HUES64 (cell line): Measurements from ENCODE around the gene ST6GALNAC1.
"Not testable (repeated sequence)": the region's sequence is repeated elsewhere in the genome, so short reads cannot be mapped to it uniquely, and the experiment has no call there.

Experiments used
- H3K27ac ChIP-seq: 2 replicates; pipeline ENCODE4 v1.7.0; 2013; ENCODE audit warnings: low read depth, low read length, inconsistent platforms
- H3K27me3 ChIP-seq: 2 replicates; pipeline ENCODE4 v1.6.1; 2013; ENCODE audit warnings: mild to moderate bottlenecking, low read length; ENCODE audit not compliant: insufficient read depth
- H3K36me3 ChIP-seq: 2 replicates; pipeline ENCODE4 v1.6.1; 2013; ENCODE audit warnings: mild to moderate bottlenecking, low read length; ENCODE audit not compliant: insufficient read depth
- H3K4me1 ChIP-seq: 2 replicates; pipeline ENCODE4 v1.6.1; 2013; ENCODE audit warnings: mild to moderate bottlenecking, low read length, moderate library complexity; ENCODE audit not compliant: insufficient read depth
- H3K4me3 ChIP-seq: 2 replicates; pipeline ENCODE4 v1.5.1; 2013; ENCODE audit warnings: mild to moderate bottlenecking, low read length, moderate library complexity
- H3K9ac ChIP-seq: 2 replicates; pipeline ENCODE4 v1.6.1; 2013; ENCODE audit warnings: mild to moderate bottlenecking, low read depth, low read length
- H3K9me3 ChIP-seq: 2 replicates; pipeline ENCODE4 v1.6.1; 2013; ENCODE audit warnings: low read depth, low read length; ENCODE audit not compliant: insufficient read depth
- WGBS: fragments of 150-250, 120-280 bp; methylation state at CpG from one replicate; pipeline ENCODE4 v1.1.7; 2013; ENCODE audit warnings: missing lambda C conversion rate; 5-methylcytosine and 5-hydroxymethylcytosine counted together

The ST6GALNAC1 gene

GRCh38 chr17:76638263-76638662, 5.3 kb downstream of the ST6GALNAC1 start:
- no peak overlapping the region for H3K9ac ChIP-seq

GRCh38 chr17:76636486-76637206, 6.9 kb downstream of the ST6GALNAC1 start:
- H3K27me3 ChIP-seq, H3K27ac ChIP-seq, H3K9me3 ChIP-seq, H3K36me3 ChIP-seq, H3K4me3 ChIP-seq, H3K9ac ChIP-seq: not testable (repeated sequence)
- WGBS, result 89% methylated on average over 20 of the region's 27 CpGs
- peaks cover 24% of the 10 kb centered on the region for H3K4me1 ChIP-seq

More at GRCh38 chr17:76638263-76638662, 5.3 kb downstream of the ST6GALNAC1 start:
- Histone ChIP-seq H3K27me3 (no peaks in the 10 kb centered on the region), H3K36me3 (no peaks in the 10 kb centered on the region), H3K27ac (no peak overlapping the region), H3K4me3 (no peak overlapping the region), H3K9me3 (no peaks in the 10 kb centered on the region), H3K4me1 (peaks cover 19% of the 10 kb centered on the region)
- 95% methylated on average over 8 of the region's 10 CpGs for WGBS

- Histone ChIP-seq H3K27me3 (no peaks in the 10 kb centered on the region), H3K27ac (no peak overlapping the region)
- 96% methylated on average over 7 of the region's 8 CpGs for WGBS
Observed at GRCh38 chr17:76635659-76636360, 7.7 kb downstream of the ST6GALNAC1 start.

GRCh38 chr17:76635039-76635438, 8.5 kb downstream of the ST6GALNAC1 start:
- no peak overlapping the region for H3K4me3 ChIP-seq
- no peaks in the 10 kb centered on the region for H3K9me3 ChIP-seq
- peaks cover 17% of the 10 kb centered on the region for H3K4me1 ChIP-seq
- H3K36me3 ChIP-seq, result no peaks in the 10 kb centered on the region
- H3K9ac ChIP-seq, result no peak overlapping the region
- 95% methylated on average over 5 of the region's 5 CpGs for WGBS
- H3K27me3 ChIP-seq, result no peaks in the 10 kb centered on the region
- no peak overlapping the region for H3K27ac ChIP-seq

More at GRCh38 chr17:76635659-76636360, 7.7 kb downstream of the ST6GALNAC1 start:
- Histone ChIP-seq H3K4me3 (no peak overlapping the region), H3K9ac (no peak overlapping the region), H3K9me3 (no peaks in the 10 kb centered on the region), H3K36me3 (no peaks in the 10 kb centered on the region), H3K4me1 (peaks cover 17% of the 10 kb centered on the region)

- no peaks in the 10 kb centered on the region for H3K27me3 ChIP-seq
- H3K27ac ChIP-seq, result no peak overlapping the region
- H3K36me3 ChIP-seq, result no peaks in the 10 kb centered on the region
- H3K9me3 ChIP-seq, result no peaks in the 10 kb centered on the region
- H3K9ac ChIP-seq, result no peak overlapping the region
- WGBS, result 93% methylated on average over 14 of the region's 14 CpGs
- H3K4me3 ChIP-seq, result no peak overlapping the region
- H3K4me1 ChIP-seq, result peaks cover 15% of the 10 kb centered on the region
Observed at GRCh38 chr17:76633628-76634328, 9.8 kb downstream of the ST6GALNAC1 start.

GRCh38 chr17:76631821-76632565, 11.6 kb downstream of the ST6GALNAC1 start:
- no peak overlapping the region for H3K27ac ChIP-seq
- no peak overlapping the region for H3K9ac ChIP-seq
- no peaks in the 10 kb centered on the region for H3K27me3 ChIP-seq
- H3K4me3 ChIP-seq, result no peak overlapping the region
- H3K9me3 ChIP-seq, result no peaks in the 10 kb centered on the region
- no peaks in the 10 kb centered on the region for H3K36me3 ChIP-seq
- 85% methylated on average over 10 of the region's 10 CpGs for WGBS
- H3K4me1 ChIP-seq, result peaks cover 11% of the 10 kb centered on the region; the same call in 1 of the 2 replicates

- no peak overlapping the region for H3K4me3 ChIP-seq
- no peak overlapping the region for H3K9ac ChIP-seq
- no peaks in the 10 kb centered on the region for H3K27me3 ChIP-seq
- H3K36me3 ChIP-seq, result no peaks in the 10 kb centered on the region
- H3K4me1 ChIP-seq, result peaks cover 11% of the 10 kb centered on the region; the same call in 1 of the 2 replicates
- no peak overlapping the region for H3K27ac ChIP-seq
- WGBS, result 60% methylated on average over 6 of the region's 6 CpGs
- no peaks in the 10 kb centered on the region for H3K9me3 ChIP-seq
Observed at GRCh38 chr17:76630151-76630550, 13.4 kb downstream of the ST6GALNAC1 start.

GRCh38 chr17:76627510-76627909, 16.0 kb downstream of the ST6GALNAC1 start:
- WGBS, result 89% methylated on average over 10 of the region's 13 CpGs
- no peaks in the 10 kb centered on the region for H3K36me3 ChIP-seq
- no peak overlapping the region for H3K27ac ChIP-seq
- H3K4me1 ChIP-seq, result peaks cover 11% of the 10 kb centered on the region; the same call in 1 of the 2 replicates
- no peak overlapping the region for H3K4me3 ChIP-seq
- H3K27me3 ChIP-seq, result 0 out of 2 replicates have a peak, but pooled peaks cover 5% of the 10 kb centered on the region
- H3K9ac ChIP-seq, result no peak overlapping the region
- no peaks in the 10 kb centered on the region for H3K9me3 ChIP-seq

GRCh38 chr17:76626442-76626841, 17.1 kb downstream of the ST6GALNAC1 start:
- H3K4me3 ChIP-seq, result no peak overlapping the region
- H3K27ac ChIP-seq, result no peak overlapping the region
- no peak overlapping the region for H3K9ac ChIP-seq
- H3K27me3 ChIP-seq, result 0 out of 2 replicates have a peak, but pooled peaks cover 5% of the 10 kb centered on the region
- H3K9me3 ChIP-seq, result no peaks in the 10 kb centered on the region
- no peaks in the 10 kb centered on the region for H3K36me3 ChIP-seq
- 88% methylated on average over 11 of the region's 11 CpGs for WGBS
- peaks cover 6% of the 10 kb centered on the region; the same call in 1 of the 2 replicates for H3K4me1 ChIP-seq

GRCh38 chr17:76625496-76625895, 18.1 kb downstream of the ST6GALNAC1 start:
- Histone ChIP-seq H3K36me3 (no peaks in the 10 kb centered on the region), H3K27me3 (0 out of 2 replicates have a peak, but pooled peaks cover 5% of the 10 kb centered on the region), H3K4me3 (no peak overlapping the region), H3K4me1 (peaks cover 6% of the 10 kb centered on the region; the same call in 1 of the 2 replicates), H3K9ac (no peak overlapping the region), H3K27ac (no peak overlapping the region), H3K9me3 (no peaks in the 10 kb centered on the region)
- 96% methylated on average over 5 of the region's 6 CpGs for WGBS
